ENCODE measurements around the gene ARFGAP2.

DNA sequence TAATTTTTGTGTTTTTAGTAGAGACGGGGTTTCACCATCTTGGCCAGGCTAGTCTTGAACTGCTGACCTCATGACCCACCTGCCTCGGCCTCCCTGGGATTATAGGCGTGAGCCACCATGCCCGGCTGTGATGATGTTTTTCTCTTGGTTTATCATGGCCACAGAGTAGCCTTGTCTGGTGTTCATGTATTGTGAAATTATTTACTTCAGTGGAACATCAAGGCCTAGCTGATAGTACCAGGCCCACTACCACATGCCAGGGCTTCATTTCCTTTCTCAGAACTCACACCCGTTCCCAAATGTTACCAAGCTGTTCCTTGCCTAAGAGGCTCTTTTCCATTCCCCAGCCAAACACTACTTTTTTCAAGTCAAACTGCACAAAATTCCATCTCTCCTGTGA, 31.9 kb upstream of the ARFGAP2 start:
- TF ChIP-seq, protein P1, sequence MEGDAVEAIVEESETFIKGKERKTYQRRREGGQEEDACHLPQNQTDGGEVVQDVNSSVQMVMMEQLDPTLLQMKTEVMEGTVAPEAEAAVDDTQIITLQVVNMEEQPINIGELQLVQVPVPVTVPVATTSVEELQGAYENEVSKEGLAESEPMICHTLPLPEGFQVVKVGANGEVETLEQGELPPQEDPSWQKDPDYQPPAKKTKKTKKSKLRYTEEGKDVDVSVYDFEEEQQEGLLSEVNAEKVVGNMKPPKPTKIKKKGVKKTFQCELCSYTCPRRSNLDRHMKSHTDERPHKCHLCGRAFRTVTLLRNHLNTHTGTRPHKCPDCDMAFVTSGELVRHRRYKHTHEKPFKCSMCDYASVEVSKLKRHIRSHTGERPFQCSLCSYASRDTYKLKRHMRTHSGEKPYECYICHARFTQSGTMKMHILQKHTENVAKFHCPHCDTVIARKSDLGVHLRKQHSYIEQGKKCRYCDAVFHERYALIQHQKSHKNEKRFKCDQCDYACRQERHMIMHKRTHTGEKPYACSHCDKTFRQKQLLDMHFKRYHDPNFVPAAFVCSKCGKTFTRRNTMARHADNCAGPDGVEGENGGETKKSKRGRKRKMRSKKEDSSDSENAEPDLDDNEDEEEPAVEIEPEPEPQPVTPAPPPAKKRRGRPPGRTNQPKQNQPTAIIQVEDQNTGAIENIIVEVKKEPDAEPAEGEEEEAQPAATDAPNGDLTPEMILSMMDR (IDR thresholded peaks at IDR 0.05; ENCODE audit: insufficient read depth, low read length), result no peak
- no peak for TF ChIP-seq POLR2AphosphoS5 (IDR thresholded peaks at IDR 0.05; ENCODE audit: low read depth)
- TF ChIP-seq, protein P2, sequence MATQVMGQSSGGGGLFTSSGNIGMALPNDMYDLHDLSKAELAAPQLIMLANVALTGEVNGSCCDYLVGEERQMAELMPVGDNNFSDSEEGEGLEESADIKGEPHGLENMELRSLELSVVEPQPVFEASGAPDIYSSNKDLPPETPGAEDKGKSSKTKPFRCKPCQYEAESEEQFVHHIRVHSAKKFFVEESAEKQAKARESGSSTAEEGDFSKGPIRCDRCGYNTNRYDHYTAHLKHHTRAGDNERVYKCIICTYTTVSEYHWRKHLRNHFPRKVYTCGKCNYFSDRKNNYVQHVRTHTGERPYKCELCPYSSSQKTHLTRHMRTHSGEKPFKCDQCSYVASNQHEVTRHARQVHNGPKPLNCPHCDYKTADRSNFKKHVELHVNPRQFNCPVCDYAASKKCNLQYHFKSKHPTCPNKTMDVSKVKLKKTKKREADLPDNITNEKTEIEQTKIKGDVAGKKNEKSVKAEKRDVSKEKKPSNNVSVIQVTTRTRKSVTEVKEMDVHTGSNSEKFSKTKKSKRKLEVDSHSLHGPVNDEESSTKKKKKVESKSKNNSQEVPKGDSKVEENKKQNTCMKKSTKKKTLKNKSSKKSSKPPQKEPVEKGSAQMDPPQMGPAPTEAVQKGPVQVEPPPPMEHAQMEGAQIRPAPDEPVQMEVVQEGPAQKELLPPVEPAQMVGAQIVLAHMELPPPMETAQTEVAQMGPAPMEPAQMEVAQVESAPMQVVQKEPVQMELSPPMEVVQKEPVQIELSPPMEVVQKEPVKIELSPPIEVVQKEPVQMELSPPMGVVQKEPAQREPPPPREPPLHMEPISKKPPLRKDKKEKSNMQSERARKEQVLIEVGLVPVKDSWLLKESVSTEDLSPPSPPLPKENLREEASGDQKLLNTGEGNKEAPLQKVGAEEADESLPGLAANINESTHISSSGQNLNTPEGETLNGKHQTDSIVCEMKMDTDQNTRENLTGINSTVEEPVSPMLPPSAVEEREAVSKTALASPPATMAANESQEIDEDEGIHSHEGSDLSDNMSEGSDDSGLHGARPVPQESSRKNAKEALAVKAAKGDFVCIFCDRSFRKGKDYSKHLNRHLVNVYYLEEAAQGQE (IDR thresholded peaks at IDR 0.05; ENCODE audit: insufficient replicate concordance, low read depth), result no peak

Data from HL-60 (cell line).